ENCODE data around the gene GADL1. TPM values are rescaled to one million over a fixed set of nuclear protein-coding genes. Genes with fewer than 3 reads are reported as not detected.

GADL1 gene
- total RNA-seq, 1 donor from 2014 or later: 3.1 TPM

- Mint-ChIP-seq H3K27ac (no peak overlapping the region), H3K4me3 (no peak overlapping the region), H3K27me3 (no peaks in the 10 kb centered on the region), H3K9me3 (no peaks in the 10 kb centered on the region), H3K36me3 (peaks cover 63% of the 10 kb centered on the region), H3K4me1 (ENCODE audit: unreplicated experiment) (peaks cover 33% of the 10 kb centered on the region)
- no peak for DNase-seq (ENCODE audit: extremely low spot score, unreplicated experiment)
- TF ChIP-seq, protein P1, sequence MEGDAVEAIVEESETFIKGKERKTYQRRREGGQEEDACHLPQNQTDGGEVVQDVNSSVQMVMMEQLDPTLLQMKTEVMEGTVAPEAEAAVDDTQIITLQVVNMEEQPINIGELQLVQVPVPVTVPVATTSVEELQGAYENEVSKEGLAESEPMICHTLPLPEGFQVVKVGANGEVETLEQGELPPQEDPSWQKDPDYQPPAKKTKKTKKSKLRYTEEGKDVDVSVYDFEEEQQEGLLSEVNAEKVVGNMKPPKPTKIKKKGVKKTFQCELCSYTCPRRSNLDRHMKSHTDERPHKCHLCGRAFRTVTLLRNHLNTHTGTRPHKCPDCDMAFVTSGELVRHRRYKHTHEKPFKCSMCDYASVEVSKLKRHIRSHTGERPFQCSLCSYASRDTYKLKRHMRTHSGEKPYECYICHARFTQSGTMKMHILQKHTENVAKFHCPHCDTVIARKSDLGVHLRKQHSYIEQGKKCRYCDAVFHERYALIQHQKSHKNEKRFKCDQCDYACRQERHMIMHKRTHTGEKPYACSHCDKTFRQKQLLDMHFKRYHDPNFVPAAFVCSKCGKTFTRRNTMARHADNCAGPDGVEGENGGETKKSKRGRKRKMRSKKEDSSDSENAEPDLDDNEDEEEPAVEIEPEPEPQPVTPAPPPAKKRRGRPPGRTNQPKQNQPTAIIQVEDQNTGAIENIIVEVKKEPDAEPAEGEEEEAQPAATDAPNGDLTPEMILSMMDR (conservative IDR thresholded peaks at IDR 0.05): no peak
Observed at GRCh38 chr3:30679045-30679444, 215.4 kb downstream of the GADL1 start.

DNA sequence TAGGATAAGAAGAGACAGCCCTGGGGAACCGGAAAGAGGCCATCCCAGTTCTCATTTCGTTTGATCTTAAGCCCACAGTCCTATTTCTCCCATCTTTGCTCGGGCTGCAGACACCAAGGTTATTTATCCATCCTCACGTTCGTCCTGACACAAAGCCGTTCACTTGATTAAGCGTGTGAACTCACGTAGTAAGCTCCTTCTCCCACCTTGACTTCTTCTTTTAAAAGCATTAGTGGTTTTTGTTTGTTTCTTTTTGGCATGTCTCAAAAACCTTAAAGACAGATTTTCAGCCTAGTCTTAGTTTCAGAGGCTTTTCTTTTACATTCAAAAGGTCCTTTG lies 217.1 kb downstream of the GADL1 start:
- no peak overlapping the region for H3K27ac Mint-ChIP-seq
- no peaks in the 10 kb centered on the region for H3K9me3 Mint-ChIP-seq
- no peak overlapping the region for H3K4me3 Mint-ChIP-seq
- no peaks in the 10 kb centered on the region for H3K27me3 Mint-ChIP-seq
- peaks cover 27% of the 10 kb centered on the region for H3K4me1 Mint-ChIP-seq (ENCODE audit: unreplicated experiment)
- peaks cover 69% of the 10 kb centered on the region for H3K36me3 Mint-ChIP-seq
- DNase-seq (ENCODE audit: extremely low spot score, unreplicated experiment): no peak
- TF ChIP-seq, protein P1 (conservative IDR thresholded peaks at IDR 0.05): no peak

GRCh38 chr3:30676424-30677346 lies 217.8 kb downstream of the GADL1 start:
- H3K27ac Mint-ChIP-seq: no peak overlapping the region
- no peaks in the 10 kb centered on the region for H3K27me3 Mint-ChIP-seq
- H3K4me3 Mint-ChIP-seq: no peak overlapping the region

More at GRCh38 chr3:30676424-30677346, 217.8 kb downstream of the GADL1 start:
- no peak for DNase-seq (ENCODE audit: extremely low spot score, unreplicated experiment)
- peaks cover 71% of the 10 kb centered on the region for H3K36me3 Mint-ChIP-seq
- TF ChIP-seq, protein P1 (conservative IDR thresholded peaks at IDR 0.05): no peak
- peaks cover 21% of the 10 kb centered on the region for H3K4me1 Mint-ChIP-seq (ENCODE audit: unreplicated experiment)
- no peaks in the 10 kb centered on the region for H3K9me3 Mint-ChIP-seq
